Thoracic aorta (tissue), 2 donors: ENCODE results near the gene CYP46A1. TPM values are rescaled to one million over a fixed set of nuclear protein-coding genes. Genes with fewer than 3 reads are reported as not detected.

Experiments
- ATAC-seq: fragments of 150-250 bp; one replicate; pipeline ENCODE4 v1.8.0; 2017; ENCODE audit warnings: low read depth; ENCODE audit not compliant: insufficient number of reproducible peaks, low FRiP score
- DNase-seq: peaks from one replicate; pipeline ENCODE4 v3.0.0-alpha.2; 2020; ENCODE audit warnings: low spot score
- H3K27ac ChIP-seq, 2 donors: fragments of 200-600 bp; sonication (generic); 1 replicate in 1 of 2; 2 replicates in 1 of 2; pipeline ENCODE4 v1.5.1; 2016; ENCODE audit warnings: mild to moderate bottlenecking in 2 of 2, moderate library complexity in 2 of 2
- H3K27me3 ChIP-seq: fragments of 200-600 bp; sonication (generic); replicated peaks from 2 replicates; pipeline ENCODE4 v1.6.0; 2016; ENCODE audit warnings: mild to moderate bottlenecking; ENCODE audit not compliant: insufficient read depth
- H3K36me3 ChIP-seq: fragments of 200-600 bp; sonication (generic); one replicate; pipeline ENCODE4 v1.5.1; 2016
- H3K4me1 ChIP-seq, 2 donors: fragments of 200-600 bp; sonication (generic); 1 replicate in 1 of 2; 2 replicates in 1 of 2; pipeline versions ENCODE4 v1.5.1 to v1.6.0; 2016; ENCODE audit warnings: low read depth in 2 of 2, mild to moderate bottlenecking in 1 of 2; ENCODE audit not compliant: control insufficient read depth in 1 of 2
- H3K4me3 ChIP-seq: fragments of 200-600 bp; sonication (generic); 2 replicates; pipeline ENCODE4 v1.5.1; 2016; ENCODE audit warnings: mild to moderate bottlenecking
- H3K9me3 ChIP-seq: fragments of 200-600 bp; sonication (generic); 2 replicates; pipeline ENCODE4 v1.5.1; 2016
- total RNA-seq, 2 donors: library from RNA; depleted of rRNA; stranded (reverse); fragments of >200 nt; gene quantifications; one replicate each; pipeline versions ENCODE4 v1.1.0 to v1.2.3, GENCODE V29; 2016
- TF ChIP-seq, protein P1 (sequence below): fragments of 200-600 bp; sonication (generic); IDR thresholded peaks from one replicate; pipeline ENCODE4 v1.5.1; 2019; ENCODE audit warnings: antibody characterized with exemption

CYP46A1 gene
- total RNA-seq, 2 donors from 2014 or later = 0.68 to 1.3 TPM

DNA sequence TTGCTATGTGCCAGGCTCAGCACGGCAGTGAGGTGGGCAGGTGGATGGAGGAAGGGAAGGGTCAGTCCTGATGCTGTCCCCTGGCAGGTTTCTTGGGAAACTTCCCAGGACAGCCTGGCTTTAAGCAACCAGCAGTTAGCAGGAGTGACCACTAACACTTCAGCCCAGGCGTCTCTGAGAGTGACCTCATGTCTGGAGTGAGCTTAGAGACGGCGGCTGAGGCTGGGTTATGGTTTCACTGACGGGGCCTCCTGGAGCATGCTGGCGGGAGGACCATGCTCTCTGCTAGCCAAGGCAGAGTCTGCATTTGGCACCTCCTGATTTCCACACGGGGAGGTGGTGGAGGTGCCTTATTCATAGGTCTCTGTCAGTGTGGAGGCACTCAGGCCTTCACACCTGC lies 36.7 kb upstream of the CYP46A1 start:
- DNase-seq (no peak), ATAC-seq (no peak)
- Histone ChIP-seq H3K4me1 (peaks cover 0 to 12% of the 10 kb centered on the region in 2 donors), H3K27me3 (no peaks in the 10 kb centered on the region), H3K36me3 (no peaks in the 10 kb centered on the region), H3K4me3 (no peak overlapping the region), H3K27ac (no peak overlapping the region), H3K9me3 (no peaks in the 10 kb centered on the region)
- TF ChIP-seq, protein P1, sequence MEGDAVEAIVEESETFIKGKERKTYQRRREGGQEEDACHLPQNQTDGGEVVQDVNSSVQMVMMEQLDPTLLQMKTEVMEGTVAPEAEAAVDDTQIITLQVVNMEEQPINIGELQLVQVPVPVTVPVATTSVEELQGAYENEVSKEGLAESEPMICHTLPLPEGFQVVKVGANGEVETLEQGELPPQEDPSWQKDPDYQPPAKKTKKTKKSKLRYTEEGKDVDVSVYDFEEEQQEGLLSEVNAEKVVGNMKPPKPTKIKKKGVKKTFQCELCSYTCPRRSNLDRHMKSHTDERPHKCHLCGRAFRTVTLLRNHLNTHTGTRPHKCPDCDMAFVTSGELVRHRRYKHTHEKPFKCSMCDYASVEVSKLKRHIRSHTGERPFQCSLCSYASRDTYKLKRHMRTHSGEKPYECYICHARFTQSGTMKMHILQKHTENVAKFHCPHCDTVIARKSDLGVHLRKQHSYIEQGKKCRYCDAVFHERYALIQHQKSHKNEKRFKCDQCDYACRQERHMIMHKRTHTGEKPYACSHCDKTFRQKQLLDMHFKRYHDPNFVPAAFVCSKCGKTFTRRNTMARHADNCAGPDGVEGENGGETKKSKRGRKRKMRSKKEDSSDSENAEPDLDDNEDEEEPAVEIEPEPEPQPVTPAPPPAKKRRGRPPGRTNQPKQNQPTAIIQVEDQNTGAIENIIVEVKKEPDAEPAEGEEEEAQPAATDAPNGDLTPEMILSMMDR = no peak

DNA sequence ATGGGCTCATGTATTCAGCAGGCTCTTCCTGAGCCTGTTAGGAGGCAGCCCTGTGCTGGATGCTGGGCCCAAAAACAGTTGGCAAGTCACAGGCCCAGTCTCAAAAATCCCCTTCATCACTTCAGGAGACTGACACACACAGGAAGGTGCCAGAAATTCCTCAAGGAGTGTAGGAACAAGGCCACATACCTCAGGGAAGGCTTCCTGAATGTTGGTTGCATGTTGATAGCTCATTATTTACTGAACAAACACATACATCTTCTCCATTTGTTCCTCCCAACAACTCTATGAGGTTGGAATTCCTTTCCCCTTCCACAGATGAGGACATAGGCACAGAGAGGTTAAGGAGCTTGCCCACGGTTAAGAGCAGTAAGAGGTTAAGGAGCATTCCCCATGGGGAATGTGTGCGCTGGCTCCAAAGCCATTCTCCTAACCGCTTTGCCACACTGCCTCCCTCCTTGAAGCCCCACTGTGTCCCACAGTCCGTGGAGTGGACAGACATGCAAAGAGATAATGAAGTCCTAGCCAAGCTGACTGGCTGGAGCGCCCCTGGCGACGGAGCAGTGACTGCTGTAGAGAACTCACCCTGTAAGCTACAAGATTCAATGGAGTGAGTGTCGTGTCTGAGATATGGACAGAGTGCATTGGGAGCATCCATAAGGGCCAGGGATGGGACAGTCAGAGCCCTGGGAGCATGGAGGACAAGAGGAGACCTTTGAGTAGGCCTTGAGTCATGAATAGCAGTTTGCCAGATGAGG lies 35.9 kb upstream of the CYP46A1 start:
- Histone ChIP-seq H3K4me1 (peaks cover 0 to 12% of the 10 kb centered on the region in 2 donors), H3K27ac (no peak overlapping the region), H3K9me3 (no peaks in the 10 kb centered on the region), H3K27me3 (no peaks in the 10 kb centered on the region), H3K36me3 (no peaks in the 10 kb centered on the region), H3K4me3 (no peak overlapping the region)
- TF ChIP-seq, protein P1 = no peak
- DNase-seq (no peak), ATAC-seq (no peak)

DNA sequence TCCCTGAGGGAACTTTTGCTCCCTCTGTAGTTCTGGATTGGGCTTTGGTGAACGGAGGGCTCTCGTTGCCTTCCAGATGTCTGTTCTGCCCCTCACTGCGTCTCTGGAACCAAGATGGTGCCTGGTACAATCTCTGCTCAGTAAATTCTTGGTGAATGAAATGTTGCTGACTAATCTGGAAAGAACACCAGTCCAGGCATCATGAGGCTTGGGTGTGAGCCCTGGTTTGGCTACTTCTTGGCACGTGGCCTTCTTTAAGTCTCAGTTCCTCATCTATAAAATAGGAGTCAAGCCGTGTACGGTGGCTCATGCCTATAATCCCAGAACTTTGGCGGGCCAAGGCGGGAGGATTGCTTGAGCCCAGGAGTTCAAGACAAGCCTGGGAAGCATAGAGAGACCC lies 34.9 kb upstream of the CYP46A1 start:
- peaks cover 0 to 14% of the 10 kb centered on the region in 2 donors for H3K4me1 ChIP-seq
- no peak overlapping the region for H3K27ac ChIP-seq
- ATAC-seq (no peak), DNase-seq (no peak)
- H3K36me3 ChIP-seq = no peaks in the 10 kb centered on the region
- no peaks in the 10 kb centered on the region for H3K27me3 ChIP-seq
- TF ChIP-seq, protein P1 = no peak
- no peaks in the 10 kb centered on the region for H3K9me3 ChIP-seq
- H3K4me3 ChIP-seq = no peak overlapping the region

DNA sequence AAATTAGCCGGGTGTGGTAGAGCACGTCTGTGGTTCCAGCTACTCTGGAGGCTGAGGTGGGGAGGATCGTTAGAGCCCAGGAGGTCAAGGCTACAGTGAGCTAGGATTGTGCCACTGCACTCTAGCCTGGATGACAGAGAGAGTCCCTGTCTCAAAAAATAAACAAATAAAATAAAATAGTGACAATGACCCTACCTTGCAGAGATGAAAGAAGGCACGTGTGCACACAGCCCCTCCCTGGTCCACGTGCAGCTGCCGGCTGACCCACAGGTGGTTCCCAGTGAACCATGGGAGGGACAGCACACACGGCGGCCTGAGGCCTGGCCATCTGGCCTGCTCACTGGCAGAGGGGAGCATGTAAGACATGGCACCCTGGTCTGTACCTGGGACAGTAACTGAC lies 34.5 kb upstream of the CYP46A1 start:
- Histone ChIP-seq H3K27me3 (no peaks in the 10 kb centered on the region), H3K36me3 (no peaks in the 10 kb centered on the region), H3K27ac (no peak overlapping the region), H3K4me1 (peaks cover 0 to 16% of the 10 kb centered on the region in 2 donors), H3K9me3 (no peaks in the 10 kb centered on the region), H3K4me3 (no peak overlapping the region)
- no peak for DNase-seq
- TF ChIP-seq, protein P1 = no peak
- ATAC-seq = no peak

DNA sequence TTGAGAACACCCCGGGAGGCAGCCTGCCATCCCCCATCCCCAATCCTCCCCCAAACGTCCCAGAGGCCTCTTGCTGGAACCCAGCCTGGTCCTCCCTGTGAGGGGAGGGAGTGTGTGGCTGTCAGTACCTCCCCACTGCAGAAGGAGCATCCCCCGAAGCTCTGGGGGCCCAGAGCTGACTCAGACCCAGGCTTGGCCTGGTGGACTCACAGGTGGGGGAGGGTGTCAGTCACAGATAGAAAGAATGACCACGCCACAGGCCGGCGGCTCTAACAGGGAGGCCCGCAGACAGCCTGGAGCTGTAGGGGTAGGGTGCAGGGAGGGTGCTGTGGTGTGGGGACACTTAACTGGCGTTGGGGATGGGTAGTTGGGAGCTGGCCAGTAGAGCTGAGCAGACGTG lies 33.9 kb upstream of the CYP46A1 start:
- Histone ChIP-seq H3K36me3 (no peaks in the 10 kb centered on the region), H3K4me1 (peaks cover 0 to 11% of the 10 kb centered on the region in 2 donors), H3K4me3 (no peak overlapping the region), H3K27ac (no peak overlapping the region), H3K27me3 (no peaks in the 10 kb centered on the region), H3K9me3 (no peaks in the 10 kb centered on the region)
- TF ChIP-seq, protein P1 = no peak
- no peak for DNase-seq
- no peak for ATAC-seq
